GM21526 (cell line): Measurements from ENCODE around the gene LPCAT1.
"Not testable (repeated sequence)": the region's sequence is repeated elsewhere in the genome, so short reads cannot be mapped to it uniquely, and the experiment has no call there.

ENCODE experiments used
- ATAC-seq: cut with Tn5 transposase; IDR thresholded peaks from one replicate; pipeline ENCODE4 v1.9.1; 2021; ENCODE audit warnings: moderate library complexity; ENCODE audit not compliant: unreplicated experiment, low FRiP score

LPCAT1 gene

GRCh38 chr5:1512541-1513291 lies 11.0 kb downstream of the LPCAT1 start:
- ATAC-seq = no peak

DNA sequence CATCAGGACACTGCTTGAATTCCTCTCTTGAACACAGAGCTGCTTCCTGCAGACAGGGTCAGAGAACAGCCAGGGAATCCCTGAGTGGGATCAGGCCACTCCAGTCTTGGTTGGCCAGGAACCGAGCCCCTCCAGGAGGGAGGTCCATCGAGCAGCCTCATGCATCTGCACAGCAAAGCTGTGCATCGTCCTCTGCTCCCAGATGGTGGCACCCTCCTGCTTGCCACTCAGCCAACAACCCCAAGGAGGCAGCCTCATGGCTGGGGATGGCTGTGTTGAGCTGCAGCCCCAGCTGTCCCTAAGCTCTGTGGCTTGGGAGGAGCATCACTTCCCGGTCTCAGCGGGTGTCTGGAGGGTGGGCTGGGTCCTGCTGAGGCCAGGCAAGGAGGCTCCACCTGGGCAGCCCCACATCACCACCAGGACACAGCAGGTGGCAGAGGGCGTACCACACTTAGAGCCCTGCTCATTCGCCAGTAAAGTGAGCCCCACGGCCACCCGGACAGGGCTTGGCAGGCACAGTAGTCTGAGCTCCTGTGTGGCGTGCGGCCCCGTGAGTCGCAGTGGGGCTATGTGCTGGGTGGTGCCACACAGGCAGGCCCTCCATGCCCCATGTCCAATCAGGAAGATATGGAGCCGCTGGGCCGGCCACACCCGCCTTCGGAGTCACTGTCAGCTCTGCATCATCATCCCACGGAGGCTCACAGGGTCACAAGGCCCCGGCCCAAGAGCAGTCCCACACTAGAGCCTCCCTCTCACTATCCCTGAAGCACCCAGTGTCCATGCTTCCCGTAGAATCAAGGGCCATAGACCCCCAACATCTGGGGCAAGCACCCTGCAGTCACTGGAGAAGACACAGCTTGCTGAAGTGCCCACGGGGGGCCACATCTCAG lies 11.9 kb downstream of the LPCAT1 start:
- no peak for ATAC-seq

- no peak for ATAC-seq
These were observed 12.7 kb downstream of the LPCAT1 start for GRCh38 chr5:1511048-1511447.

- ATAC-seq = no peak
These were observed 13.1 kb downstream of the LPCAT1 start for GRCh38 chr5:1510631-1511030.

DNA sequence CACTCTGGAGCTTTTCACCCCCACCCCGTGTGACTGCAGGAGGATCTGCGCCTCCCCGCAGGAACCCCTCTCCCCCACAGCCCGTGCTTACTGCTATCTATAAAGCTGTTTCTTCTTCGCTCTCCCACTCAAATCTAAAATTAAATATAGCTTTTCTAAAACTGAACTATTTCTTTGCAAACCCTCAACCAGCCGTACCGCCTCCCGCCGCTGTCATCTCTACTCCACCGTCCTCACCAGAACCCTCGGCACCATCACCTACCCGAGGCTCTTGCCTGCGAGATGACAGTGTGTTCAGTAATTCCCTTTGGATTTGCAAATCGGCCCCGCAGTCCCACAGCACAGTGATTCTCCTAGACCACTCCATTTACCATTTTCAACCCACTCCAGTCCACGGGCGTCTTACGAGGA lies 13.6 kb downstream of the LPCAT1 start:
- no peak for ATAC-seq

DNA sequence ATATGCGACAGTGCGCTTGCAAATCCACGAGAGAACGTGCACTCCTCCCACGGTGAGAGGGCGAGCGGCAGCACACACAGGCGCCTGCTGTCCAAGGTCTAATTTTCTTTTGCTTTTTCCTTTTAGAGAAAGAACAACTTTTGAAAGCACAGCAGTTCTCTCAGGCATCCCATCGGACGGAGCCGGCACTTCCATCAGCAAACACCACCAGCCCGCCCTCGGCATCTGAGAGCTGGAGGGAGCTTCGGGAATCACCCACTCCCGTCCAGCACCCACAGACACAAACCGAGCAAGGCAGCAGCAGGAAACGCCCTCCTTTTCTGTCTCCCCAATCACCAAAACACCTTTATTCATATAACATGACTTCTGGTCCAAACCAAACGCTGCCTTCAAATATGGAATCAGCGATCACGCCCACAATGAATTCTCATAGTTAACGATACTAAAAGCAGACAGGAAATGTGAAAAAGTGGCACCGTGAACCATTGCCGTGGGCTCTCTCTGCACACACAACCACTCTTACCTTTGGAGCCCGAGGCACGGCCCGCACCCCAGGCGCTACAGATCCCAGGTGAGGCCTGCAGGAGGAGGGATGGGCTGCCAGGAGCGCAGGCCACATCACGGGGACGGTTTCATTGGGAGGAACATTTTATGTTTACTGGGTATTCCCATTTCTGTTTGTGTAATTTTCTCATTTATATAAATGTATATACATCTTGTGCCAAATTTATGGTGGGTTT lies 14.2 kb downstream of the LPCAT1 start:
- no peak for ATAC-seq

GRCh38 chr5:1508659-1509290 lies 15.0 kb downstream of the LPCAT1 start:
- no peak for ATAC-seq

DNA sequence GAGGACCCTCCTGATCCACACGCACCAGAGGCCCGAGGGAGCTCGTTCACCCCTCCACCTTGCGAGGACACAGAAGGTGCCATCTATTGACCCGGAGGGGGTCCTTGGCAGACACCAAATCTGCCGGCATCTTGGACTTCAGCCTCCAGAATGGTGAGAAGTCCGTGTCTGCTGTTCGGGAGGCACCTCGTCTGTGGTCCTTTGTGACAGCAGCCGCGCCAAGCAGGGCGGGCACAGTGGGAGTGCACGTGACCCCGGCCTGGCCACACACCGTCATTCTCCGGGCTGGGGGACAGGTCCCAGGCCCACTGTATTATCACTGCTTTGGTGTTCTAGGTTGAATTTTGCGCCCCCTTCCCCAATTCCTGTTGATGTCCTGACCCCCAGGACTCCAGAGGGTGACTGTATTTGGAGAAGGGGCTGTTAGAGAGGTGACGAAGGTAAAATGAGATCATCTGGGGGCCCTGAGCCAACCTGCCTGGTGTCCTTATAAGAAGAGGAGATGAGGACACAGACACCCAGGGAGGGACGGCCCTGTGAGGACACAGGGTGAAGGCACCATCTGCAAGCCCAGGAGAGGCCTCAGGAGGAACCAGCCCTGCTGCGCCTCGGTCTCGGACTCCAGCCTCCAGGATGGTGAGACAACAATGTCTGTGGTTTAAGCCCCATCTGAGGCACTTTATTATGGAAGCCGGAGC lies 15.7 kb downstream of the LPCAT1 start:
- no peak for ATAC-seq

- ATAC-seq = no peak
These were observed 16.3 kb downstream of the LPCAT1 start for GRCh38 chr5:1507457-1507856.

DNA sequence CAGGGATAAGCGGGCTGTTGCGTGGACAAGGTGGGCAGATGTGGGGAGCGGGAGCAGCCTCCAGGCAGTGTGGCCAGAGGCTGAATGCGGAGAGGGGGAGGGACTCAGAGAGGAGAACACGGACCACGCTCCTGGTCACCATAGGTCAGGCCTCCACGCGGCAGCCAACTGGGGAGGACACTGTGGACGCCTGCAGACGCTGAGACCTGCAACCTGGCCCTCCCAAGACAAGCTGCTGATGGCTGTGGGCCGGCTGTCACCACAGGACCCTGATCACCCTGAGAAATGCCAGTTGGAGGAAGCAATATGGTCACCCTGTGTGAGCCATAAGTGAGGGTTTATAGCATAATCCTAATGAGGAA lies 16.8 kb downstream of the LPCAT1 start:
- ATAC-seq = no peak

DNA sequence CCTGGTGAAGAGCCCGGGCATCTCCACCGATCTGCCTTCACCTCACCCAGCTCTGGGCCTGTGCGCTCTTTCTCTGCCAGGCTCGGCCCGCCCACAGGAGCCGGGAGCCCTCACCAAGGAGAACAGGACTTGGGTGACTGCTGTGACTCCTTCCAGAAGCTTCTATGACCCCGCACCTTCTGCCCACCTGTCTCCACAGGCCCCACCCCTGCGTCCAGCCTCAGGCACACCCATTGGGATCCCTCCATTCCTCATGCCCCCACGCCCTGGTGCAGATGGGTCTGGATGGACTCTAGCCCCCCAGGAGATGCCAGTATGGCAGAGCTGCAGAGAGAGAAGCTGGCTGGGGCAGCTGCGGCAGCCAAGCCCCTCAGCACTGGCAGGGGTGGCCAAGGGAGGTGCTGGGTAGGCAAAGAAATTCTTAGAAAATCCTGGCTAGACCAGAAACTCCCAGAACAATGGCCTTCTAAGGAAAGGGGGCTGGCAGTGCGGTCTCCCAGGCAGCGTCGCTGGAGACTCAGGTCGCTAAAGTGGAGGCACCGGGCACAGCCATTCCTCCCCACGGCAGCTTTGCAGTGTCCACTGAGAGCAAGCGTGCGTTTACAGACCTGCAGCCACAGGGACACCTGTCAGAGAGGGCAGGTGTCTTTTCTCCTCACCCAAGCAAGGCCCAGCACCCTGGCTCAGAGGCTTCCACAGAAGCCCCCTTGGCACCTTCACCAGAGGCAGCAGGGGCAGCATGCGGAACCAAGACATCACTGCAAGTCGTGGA lies 17.3 kb downstream of the LPCAT1 start:
- ATAC-seq = no peak

GRCh38 chr5:1505506-1506241 lies 18.1 kb downstream of the LPCAT1 start:
- ATAC-seq = no peak

GRCh38 chr5:1505089-1505488 lies 18.7 kb downstream of the LPCAT1 start:
- not testable (repeated sequence) for ATAC-seq

GRCh38 chr5:1504617-1505016 lies 19.1 kb downstream of the LPCAT1 start:
- no peak for ATAC-seq

DNA sequence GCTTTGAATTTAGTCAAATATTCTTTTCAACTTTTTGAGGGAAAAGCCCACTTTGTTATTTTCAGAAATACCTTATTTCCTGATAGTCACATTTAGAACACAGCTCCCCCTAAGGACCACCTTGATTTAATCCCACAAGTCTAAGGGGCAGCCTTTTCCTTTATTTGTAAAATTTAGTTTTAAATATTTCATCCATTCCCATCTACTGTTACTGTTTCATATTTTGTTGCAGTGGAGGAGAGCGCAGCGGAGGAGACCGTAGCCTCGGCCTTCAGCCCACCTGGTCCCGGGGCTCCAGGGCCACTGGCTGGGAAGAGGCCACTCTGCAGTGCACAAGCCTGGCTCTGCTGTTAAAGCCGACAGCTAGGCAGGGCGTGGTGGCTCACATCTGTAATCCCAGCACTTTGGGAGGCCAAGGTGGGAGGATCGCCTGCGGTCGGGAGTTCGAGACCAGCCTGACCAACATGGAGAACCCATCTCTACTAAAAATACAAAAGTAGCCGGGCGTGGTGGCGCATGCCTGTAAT lies 19.6 kb downstream of the LPCAT1 start:
- no peak for ATAC-seq

DNA sequence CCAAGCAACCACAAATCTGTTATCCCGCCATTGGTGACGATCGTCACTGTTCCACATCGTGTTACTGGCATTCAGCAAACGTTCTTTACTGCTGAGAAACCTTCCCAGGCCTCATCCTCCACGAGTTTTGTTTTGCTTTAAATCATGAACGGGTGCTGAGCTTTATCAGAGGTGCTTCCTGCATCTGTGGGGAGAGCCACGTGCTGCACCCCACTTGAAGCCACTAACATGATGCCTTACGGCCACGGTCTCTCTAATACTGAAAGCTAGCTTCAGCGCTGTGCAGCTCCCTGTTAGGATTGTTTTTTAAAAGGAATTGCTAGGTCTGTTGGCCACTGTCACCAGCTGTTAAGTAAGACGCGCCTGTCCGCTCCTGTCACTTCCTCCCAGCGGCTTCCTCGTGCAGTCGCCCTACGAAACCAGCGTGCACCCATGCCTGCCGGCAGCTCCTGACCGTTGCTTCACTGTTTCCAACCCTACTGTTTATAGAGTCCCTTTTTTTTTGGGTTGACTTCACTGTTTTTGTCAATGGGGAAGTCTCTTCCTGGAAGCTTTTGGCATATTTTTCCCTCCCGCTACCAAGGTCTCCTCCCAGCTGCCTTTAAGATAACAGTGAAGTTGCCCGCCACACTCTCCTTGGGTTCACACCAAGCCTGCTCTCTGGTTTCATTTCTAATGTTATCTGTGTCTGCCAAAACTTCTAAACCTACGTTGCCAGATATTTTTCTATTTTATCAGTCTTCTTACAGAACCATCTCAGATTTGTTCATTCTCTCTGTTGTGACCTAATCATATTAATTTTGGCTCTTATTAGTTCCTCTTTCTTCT lies 20.3 kb downstream of the LPCAT1 start:
- ATAC-seq = peak; percentile 25

DNA sequence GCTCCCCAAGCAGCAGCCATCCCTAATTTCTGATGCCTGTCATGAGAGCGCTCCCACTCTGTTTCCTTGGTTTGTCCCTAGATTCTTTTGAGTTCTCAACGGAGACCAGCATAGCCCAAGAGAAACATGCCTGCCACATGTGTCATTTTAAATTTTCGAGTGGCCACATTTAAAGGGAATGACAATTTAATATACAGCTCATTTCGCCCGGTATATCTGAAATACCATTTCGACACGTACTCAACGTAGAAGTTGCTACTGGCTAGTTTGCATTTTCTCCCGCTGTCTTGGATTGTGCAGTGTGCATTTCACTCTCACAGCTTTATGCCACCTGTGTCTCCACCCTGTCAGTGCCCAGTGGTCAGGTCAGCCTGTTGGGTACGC lies 21.0 kb downstream of the LPCAT1 start:
- no peak for ATAC-seq
